Adrenal gland (tissue), 12 donors: Measurements from ENCODE around the gene PAGE5. TPM values are rescaled to one million over a fixed set of nuclear protein-coding genes. Genes with fewer than 3 reads are reported as not detected.

ENCODE experiments used
- DNase-seq, 7 donors: peaks; one replicate each; pipeline ENCODE4 v3.0.0-alpha.2; 2019 to 2020
- H3K27ac ChIP-seq, 5 donors: fragments of 200-600 bp; sonication (generic) in 4 of 5; 1 replicate in 3 of 5; 2 replicates in 2 of 5; pipeline versions ENCODE4 v1.5.1 to v1.8.0; 2016 to 2020; ENCODE audit warnings: mild to moderate bottlenecking in 1 of 5
- H3K27me3 ChIP-seq: fragments of 200-600 bp; 2 replicates; pipeline ENCODE4 v1.8.0; 2021
- H3K36me3 ChIP-seq, 2 donors: fragments of 200-600 bp; replicated peaks in 1 of 2; 1 replicate in 1 of 2; 2 replicates in 1 of 2; pipeline versions ENCODE4 v1.5.1 to v1.8.0; 2018 to 2022
- H3K4me1 ChIP-seq, 2 donors: fragments of 200-600 bp; replicated peaks in 1 of 2; 1 replicate in 1 of 2; 2 replicates in 1 of 2; pipeline versions ENCODE4 v1.5.1 to v1.8.0; 2018 to 2021
- H3K4me3 ChIP-seq, 4 donors: fragments of 200-600 bp; sonication (generic) in 3 of 4; one replicate each; pipeline ENCODE4 v1.5.1; 2016 to 2018
- H3K9me3 ChIP-seq, 3 donors: fragments of 200-600 bp; sonication (generic) in 1 of 3; replicated peaks in 1 of 3; 1 replicate in 2 of 3; 2 replicates in 1 of 3; pipeline versions ENCODE4 v1.5.1 to v1.8.0; 2016 to 2021
- POLR2A ChIP-seq, 2 donors: fragments of 450-650 bp; IDR thresholded peaks; one replicate each; pipeline ENCODE4 v1.6.1; 2017; ENCODE audit warnings: antibody characterized with exemption in 2 of 2, mild to moderate bottlenecking in 2 of 2, moderate library complexity in 1 of 2
- WGBS, 4 donors: extraction: QIAGEN DNeasy Blood & Tissue Kit in 2 of 4; methylation state at CpG; one replicate each; pipeline versions ENCODE4 v1.1.5 to v1.1.7; 2013 to 2017; 5-methylcytosine and 5-hydroxymethylcytosine counted together
- intact Hi-C, 2 donors: fragments of 100-400 bp; cut with DNase I; formaldehyde crosslinking; loops; one replicate each; pipeline versions ENCODE4 v1.14.1 to v1.15.0; 2022 to 2023
- polyA plus RNA-seq, 3 donors: library from polyadenylated mRNA; stranded (reverse); fragments of 200-250 nt in 2 of 3; fragments of 350-450 nt in 1 of 3; fragmentation: Illumina TruSeq in 1 of 3; extraction: RNeasy Lipid Tissue Mini Kit (QIAGEN cat#74804) in 1 of 3; gene quantifications; one replicate each; pipeline ENCODE4 v1.2.3, GENCODE V29; 2013 to 2014
- total RNA-seq, 9 donors: library from RNA; depleted of rRNA in 4 of 9; stranded (reverse); fragments of >200 nt in 4 of 9; fragments of 120-200 nt in 1 of 9; fragmentation: NEBNext Ultra II Directional in 1 of 9; extraction: Animal tissue kit (Norgen Biotek cat#: 25700) in 1 of 9; gene quantifications; one replicate each; pipeline versions ENCODE4 v1.1.0 to v1.2.4, GENCODE V29; 2013 to 2023
- TF ChIP-seq, protein P1 (sequence below), 6 experiments: fragments of 450-650 bp in 4 of 6; fragments of 200-600 bp in 2 of 6; sonication (generic) in 1 of 6; IDR thresholded peaks; 1 replicate in 5 of 6; 2 replicates in 1 of 6; pipeline versions ENCODE4 v1.5.1 to v1.8.0; 2016 to 2021; ENCODE audit warnings: antibody characterized with exemption in 6 of 6, mild to moderate bottlenecking in 2 of 6, moderate library complexity in 1 of 6
- donor health status: healthy with polysubstance abuse.
- donor health status: Bipolar disorder and iron deficiency.
- donor health status: DM: yes; HTN: yes; CAD: no.
- donor health status: DM: no; HTN: no; CAD: no.
- donor health status: DM: no; HTN: no; CAD: no.
- donor health status: DM: yes; HTN: yes; CAD: no.

PAGE5 gene
- total and polyA plus RNA-seq, 12 donors, result not detected

DNA sequence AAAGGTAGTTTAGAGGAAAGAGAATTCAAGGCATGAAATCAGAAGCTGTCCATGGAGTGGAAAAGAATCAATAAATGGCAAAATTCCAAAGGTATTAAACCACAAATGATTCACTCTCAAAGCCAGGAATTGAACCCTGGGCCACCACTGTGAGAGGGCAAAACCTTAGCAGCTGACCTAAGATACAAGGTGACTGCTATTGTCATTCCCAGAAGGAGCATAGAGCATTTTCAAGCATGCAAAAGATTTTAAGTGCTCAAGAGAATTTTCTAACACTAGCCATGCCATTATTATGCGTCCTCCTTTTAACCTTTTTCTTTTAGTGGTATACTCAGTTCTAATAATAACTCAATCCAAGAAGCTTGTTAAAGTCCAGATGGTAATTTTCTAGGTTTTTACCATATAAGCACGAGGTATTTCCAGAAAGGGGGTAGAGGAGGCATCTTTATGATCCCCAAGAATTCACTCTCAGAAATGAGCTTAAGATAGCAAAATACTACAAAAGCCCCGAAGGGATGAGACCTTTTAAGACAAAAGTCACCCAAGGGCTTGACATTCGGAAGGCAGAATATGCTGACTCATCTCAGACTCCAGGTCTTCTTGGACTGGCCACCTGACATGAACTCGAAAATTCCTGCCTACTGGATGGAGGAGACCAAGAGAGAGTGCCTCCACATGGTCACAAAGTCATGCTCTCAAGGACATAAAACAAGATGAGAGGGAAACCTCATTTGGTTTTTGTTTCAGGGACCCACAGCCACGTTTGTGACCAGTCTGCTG, 13.8 kb upstream of the PAGE5 start:
- no peak overlapping the region for H3K4me3 ChIP-seq
- H3K36me3 ChIP-seq, result no peaks in the 10 kb centered on the region
- H3K27ac ChIP-seq, result no peak overlapping the region
- no peak for TF ChIP-seq POLR2A (IDR thresholded peaks at IDR 0.05)
- TF ChIP-seq, protein P1, sequence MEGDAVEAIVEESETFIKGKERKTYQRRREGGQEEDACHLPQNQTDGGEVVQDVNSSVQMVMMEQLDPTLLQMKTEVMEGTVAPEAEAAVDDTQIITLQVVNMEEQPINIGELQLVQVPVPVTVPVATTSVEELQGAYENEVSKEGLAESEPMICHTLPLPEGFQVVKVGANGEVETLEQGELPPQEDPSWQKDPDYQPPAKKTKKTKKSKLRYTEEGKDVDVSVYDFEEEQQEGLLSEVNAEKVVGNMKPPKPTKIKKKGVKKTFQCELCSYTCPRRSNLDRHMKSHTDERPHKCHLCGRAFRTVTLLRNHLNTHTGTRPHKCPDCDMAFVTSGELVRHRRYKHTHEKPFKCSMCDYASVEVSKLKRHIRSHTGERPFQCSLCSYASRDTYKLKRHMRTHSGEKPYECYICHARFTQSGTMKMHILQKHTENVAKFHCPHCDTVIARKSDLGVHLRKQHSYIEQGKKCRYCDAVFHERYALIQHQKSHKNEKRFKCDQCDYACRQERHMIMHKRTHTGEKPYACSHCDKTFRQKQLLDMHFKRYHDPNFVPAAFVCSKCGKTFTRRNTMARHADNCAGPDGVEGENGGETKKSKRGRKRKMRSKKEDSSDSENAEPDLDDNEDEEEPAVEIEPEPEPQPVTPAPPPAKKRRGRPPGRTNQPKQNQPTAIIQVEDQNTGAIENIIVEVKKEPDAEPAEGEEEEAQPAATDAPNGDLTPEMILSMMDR (IDR thresholded peaks at IDR 0.05), result no peak
- H3K27me3 ChIP-seq, result no peaks in the 10 kb centered on the region
- no peak for DNase-seq
- H3K9me3 ChIP-seq, result no peaks in the 10 kb centered on the region
- intact Hi-C loops, result no loop called here
- WGBS, 4 donors, result 42 to 61% (median 48%) methylated on average over 5 to 6 of the region's 6 CpGs
- H3K4me1 ChIP-seq, result no peaks in the 10 kb centered on the region

DNA sequence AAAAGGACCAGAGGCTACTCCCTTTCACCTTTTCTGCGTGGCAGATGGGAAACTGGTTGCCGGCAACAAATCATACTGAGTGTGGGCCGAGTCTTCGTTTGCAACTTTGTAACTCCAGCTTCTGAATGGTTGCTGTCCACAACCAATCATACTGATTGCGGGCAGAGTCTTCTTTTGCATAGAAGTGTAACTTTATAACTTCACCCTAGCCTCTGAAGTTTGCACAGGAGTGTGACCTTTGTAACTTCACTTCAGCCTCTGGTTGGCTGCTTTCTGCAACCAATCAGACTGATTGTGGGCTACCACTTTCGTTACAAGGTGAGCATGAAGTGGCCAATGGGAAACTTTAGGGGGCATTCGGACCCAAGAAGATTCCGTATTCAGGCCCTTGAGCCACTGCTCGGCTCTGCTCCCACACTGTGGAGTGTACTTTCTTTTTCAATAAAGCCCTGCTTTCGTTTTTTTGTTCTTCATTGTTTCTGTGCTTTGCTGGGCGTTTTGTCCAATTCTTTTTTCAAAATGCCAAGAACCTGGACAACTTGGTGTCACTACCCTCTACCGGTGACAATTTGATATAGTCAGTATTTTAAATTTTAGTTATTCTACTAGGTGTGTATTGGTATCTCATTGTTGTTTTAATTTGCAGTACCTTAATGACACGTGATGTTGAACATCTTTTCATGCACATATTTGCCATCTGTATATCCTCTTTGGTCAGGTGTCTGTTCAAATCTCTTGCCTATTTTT, 9.0 kb upstream of the PAGE5 start:
- TF ChIP-seq, protein P1 (IDR thresholded peaks at IDR 0.05), result no peak
- no peaks in the 10 kb centered on the region for H3K4me1 ChIP-seq
- intact Hi-C loops, result no loop called here
- no peak for DNase-seq
- H3K36me3 ChIP-seq, result no peaks in the 10 kb centered on the region
- H3K27me3 ChIP-seq, result no peaks in the 10 kb centered on the region
- H3K9me3 ChIP-seq, result no peaks in the 10 kb centered on the region
- 67 to 75% (median 71%) methylated on average over 7 to 13 of the region's 13 CpGs for whole genome bisulfite sequencing, 4 donors
- H3K4me3 ChIP-seq, result no peak overlapping the region
- no peak overlapping the region for H3K27ac ChIP-seq

DNA sequence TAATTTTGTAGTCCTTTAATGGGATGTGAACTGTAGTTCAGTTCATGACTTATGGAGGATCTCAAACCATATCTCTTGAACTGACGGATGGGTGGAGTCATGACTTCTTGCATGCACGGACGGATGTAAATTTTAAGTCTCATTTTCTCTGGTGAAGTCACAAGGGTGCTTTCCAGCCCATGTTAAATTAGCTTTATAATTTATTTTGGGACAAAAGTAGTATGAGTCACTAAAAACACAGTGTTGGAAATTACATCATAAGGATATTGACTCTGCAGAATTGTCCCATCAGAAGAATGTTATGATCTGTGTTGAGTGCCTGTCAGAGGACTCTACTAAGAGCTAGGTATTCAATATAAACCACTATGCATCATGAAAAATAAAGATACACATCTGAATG, 6.8 kb upstream of the PAGE5 start:
- intact Hi-C loops, result no loop called here
- H3K36me3 ChIP-seq, result no peaks in the 10 kb centered on the region
- no peak for DNase-seq
- H3K27ac ChIP-seq, result no peak overlapping the region
- no peak for TF ChIP-seq POLR2A (IDR thresholded peaks at IDR 0.05)
- TF ChIP-seq, protein P1 (IDR thresholded peaks at IDR 0.05), result no peak
- H3K9me3 ChIP-seq, result no peaks in the 10 kb centered on the region
- WGBS, 4 donors, result 35 to 77% (median 59%) methylated on average over 3 of the region's 3 CpGs
- H3K27me3 ChIP-seq, result peaks cover 10% of the 10 kb centered on the region
- no peaks in the 10 kb centered on the region for H3K4me1 ChIP-seq
- H3K4me3 ChIP-seq, result no peak overlapping the region

DNA sequence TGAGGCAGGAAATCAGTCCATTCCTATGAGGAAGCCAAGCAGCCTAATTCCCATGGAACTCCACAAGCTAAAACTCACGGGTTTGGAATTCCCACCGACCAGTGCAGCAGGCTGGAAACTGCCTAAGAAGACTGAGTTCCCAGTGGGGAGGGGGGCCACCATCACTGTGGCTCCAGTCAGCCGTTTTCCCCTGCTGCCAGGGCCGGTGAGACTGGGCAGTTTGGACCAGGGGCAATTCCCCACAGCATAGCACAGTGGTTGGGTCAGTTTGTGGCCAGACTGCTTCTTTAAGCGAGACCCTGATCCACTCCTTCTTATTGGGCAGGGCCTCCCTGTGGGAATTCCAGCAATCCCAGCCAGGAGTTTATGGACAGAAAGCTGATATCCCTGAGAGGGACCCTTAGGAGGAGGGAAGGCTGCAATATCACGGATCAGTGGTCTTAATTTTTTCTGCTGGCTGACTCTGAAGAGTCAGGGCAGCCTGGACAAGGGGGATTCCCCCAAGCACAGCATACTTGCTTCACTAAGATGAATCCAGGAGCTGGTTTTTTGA, 20.7 kb downstream of the PAGE5 start:
- no peak overlapping the region for H3K27ac ChIP-seq
- H3K4me3 ChIP-seq, result no peak overlapping the region
- intact Hi-C loops, result no loop called here
- no peaks in the 10 kb centered on the region for H3K4me1 ChIP-seq
- H3K36me3 ChIP-seq, result no peaks in the 10 kb centered on the region
- 48 to 86% (median 64%) methylated on average over 1 to 6 of the region's 6 CpGs; no CpG with 5 or more reads in 1 of the 4 donors for WGBS, 4 donors
- DNase-seq, result no peak
- H3K27me3 ChIP-seq, result no peaks in the 10 kb centered on the region
- no peak for TF ChIP-seq POLR2A (IDR thresholded peaks at IDR 0.05)
- TF ChIP-seq, protein P1 (IDR thresholded peaks at IDR 0.05), result no peak
- no peaks in the 10 kb centered on the region for H3K9me3 ChIP-seq
